HepG2 (cell line): ENCODE measurements around the gene FSD1. TPM values are rescaled to one million over a fixed set of nuclear protein-coding genes. Genes with fewer than 3 reads are reported as not detected.

Experiments used
- ARID3A ChIP-seq: IDR thresholded peaks from 2 replicates; pipeline ENCODE4 v1.6.1; 2012; ENCODE audit warnings: low read depth, low read length, improper control_type of control experiment
- BHLHE40 ChIP-seq: IDR thresholded peaks from 2 replicates; pipeline ENCODE4 v1.6.1; 2011; ENCODE audit warnings: low read length, improper control_type of control experiment
- CENPBD1 ChIP-seq: sonication (generic); formaldehyde crosslinking; IDR thresholded peaks from 2 replicates; pipeline ENCODE4 v1.8.0; 2022; ENCODE audit warnings: missing genetic modification reagents, low read depth, mild to moderate bottlenecking, borderline replicate concordance
- HIVEP1 ChIP-seq: sonication (generic); formaldehyde crosslinking; IDR thresholded peaks from 2 replicates; pipeline ENCODE4 v1.4.0; 2020; ENCODE audit warnings: mild to moderate bottlenecking, missing genetic modification reagents
- HOXD1 ChIP-seq: sonication (generic); formaldehyde crosslinking; IDR thresholded peaks from 2 replicates; pipeline ENCODE4 v1.5.0; 2020; ENCODE audit warnings: missing genetic modification reagents
- KDM3A ChIP-seq: IDR thresholded peaks from 2 replicates; pipeline ENCODE4 v1.6.1; 2018; ENCODE audit warnings: low read depth, missing compliant biosample characterization
- MAFK ChIP-seq, 2 experiments: IDR thresholded peaks in 1 of 2; conservative IDR thresholded peaks in 1 of 2; 2 replicates each; pipeline ENCODE4 v1.6.1; 2011; ENCODE audit warnings: improper control_type of control experiment in 2 of 2, low read length in 2 of 2
- MATR3 ChIP-seq: sonication (generic); formaldehyde crosslinking; IDR thresholded peaks from 2 replicates; pipeline ENCODE4 v1.4.0; 2020; ENCODE audit warnings: missing genetic modification reagents
- MXD4 ChIP-seq: IDR thresholded peaks from 2 replicates; pipeline ENCODE4 v1.6.1; 2016; ENCODE audit warnings: mild to moderate bottlenecking, missing biosample characterization, missing genetic modification reagents
- MYC ChIP-seq: sonication (generic); formaldehyde crosslinking; IDR thresholded peaks from 2 replicates; pipeline ENCODE4 v1.9.0; 2021; ENCODE audit warnings: missing genetic modification reagents, borderline replicate concordance
- PATZ1 ChIP-seq: sonication (generic); formaldehyde crosslinking; IDR thresholded peaks from 2 replicates; pipeline ENCODE4 v1.4.0; 2020; ENCODE audit warnings: missing genetic modification reagents
- SMAD9 ChIP-seq: sonication (generic); formaldehyde crosslinking; IDR thresholded peaks from 2 replicates; pipeline ENCODE4 v1.5.1; 2020; ENCODE audit warnings: mild to moderate bottlenecking, missing genetic modification reagents
- TFAP4 ChIP-seq: sonication (generic); IDR thresholded peaks from 2 replicates; pipeline ENCODE4 v1.6.1; 2016; ENCODE audit warnings: low read depth, borderline replicate concordance
- TRIM22 ChIP-seq: fragments of 450-650 bp; IDR thresholded peaks from 2 replicates; pipeline ENCODE4 v1.6.1; 2017
- ZFP90 ChIP-seq: sonication (generic); formaldehyde crosslinking; IDR thresholded peaks from 2 replicates; pipeline ENCODE4 v1.8.0; 2022; ENCODE audit warnings: missing genetic modification reagents, mild to moderate bottlenecking, inconsistent platforms, borderline replicate concordance
- ZNF136 ChIP-seq: sonication (generic); formaldehyde crosslinking; IDR thresholded peaks from 2 replicates; pipeline ENCODE4 v1.8.1; 2022; ENCODE audit warnings: low read depth, mild to moderate bottlenecking, moderate library complexity, missing genetic modification reagents
- ZNF292 ChIP-seq: sonication (generic); formaldehyde crosslinking; IDR thresholded peaks from 2 replicates; pipeline ENCODE4 v1.8.1; 2022; ENCODE audit warnings: mild to moderate bottlenecking, low read depth, missing genetic modification reagents, borderline replicate concordance
- ZNF335 ChIP-seq: sonication (generic); formaldehyde crosslinking; IDR thresholded peaks from 2 replicates; pipeline ENCODE4 v1.4.0; 2020; ENCODE audit warnings: missing genetic modification reagents
- ZNF362 ChIP-seq: sonication (generic); formaldehyde crosslinking; IDR thresholded peaks from 2 replicates; pipeline ENCODE4 v1.4.0; 2020; ENCODE audit warnings: missing genetic modification reagents, mild to moderate bottlenecking, borderline replicate concordance
- ZNF740 ChIP-seq: sonication (generic); formaldehyde crosslinking; IDR thresholded peaks from 2 replicates; pipeline ENCODE4 v1.4.0; 2020; ENCODE audit warnings: missing genetic modification reagents
- ZNF83 ChIP-seq: sonication (generic); formaldehyde crosslinking; IDR thresholded peaks from 2 replicates; pipeline ENCODE4 v1.4.0; 2020; ENCODE audit warnings: missing genetic modification reagents, mild to moderate bottlenecking, borderline replicate concordance
- ZNF878 ChIP-seq: sonication (generic); formaldehyde crosslinking; IDR thresholded peaks from 2 replicates; pipeline ENCODE4 v1.8.1; 2023; ENCODE audit warnings: mild to moderate bottlenecking, missing genetic modification reagents, moderate library complexity
- polyA plus RNA-seq, 8 experiments: library from polyadenylated mRNA; depleted of rRNA in 3 of 8; stranded (reverse) in 7 of 8; unstranded in 1 of 8; fragments of >200 nt; fragmentation: Illumina TruSeq in 4 of 8; extraction: Trizol in 4 of 8; gene quantifications; 2 replicates each; pipeline versions ENCODE4 v1.2.1 to v1.2.3, GENCODE V29; 2011 to 2016; ENCODE audit warnings: low read depth in 4 of 8, missing spikeins in 1 of 8, mixed read lengths in 1 of 8; ENCODE audit not compliant: insufficient read depth in 1 of 8
- total RNA-seq, 5 experiments: library from RNA; depleted of rRNA; stranded (reverse); fragments of >200 nt; fragmentation: Illumina TruSeq; extraction: Trizol; gene quantifications; 2 replicates each; pipeline ENCODE4 v1.2.3, GENCODE V29; 2016; ENCODE audit warnings: low read depth in 1 of 5

The FSD1 gene
- total and polyA plus RNA-seq, 2 of the 13 experiments (the other 11 are each of a cell fraction or from before 2014, with no cell fraction given), result 0.29 to 0.66 TPM

- TF ChIP-seq TRIM22 (no peak), HOXD1 (CRISPR knock-in tag) (no peak), MXD4 (CRISPR knock-in tag) (no peak; the same call in 1 of the 2 replicates), PATZ1 (CRISPR knock-in tag) (peak; percentile 92), HIVEP1 (CRISPR knock-in tag) (0 out of 2 replicates have a peak, but pooled peaks have one; percentile 22), KDM3A (CRISPR knock-in tag) (0 out of 2 replicates have a peak, but pooled peaks have one; percentile 52), MYC (peak; percentile 29; the same call in 1 of the 2 replicates), TFAP4 (peak; percentile 86; the same call in 1 of the 2 replicates), ZNF878 (CRISPR knock-in tag) (0 out of 2 replicates have a peak, but pooled peaks have one; percentile 30), ZNF83 (no peak), ZFP90 (CRISPR knock-in tag) (0 out of 2 replicates have a peak, but pooled peaks have one; percentile 56), ZNF740 (CRISPR knock-in tag) (no peak), ZNF136 (0 out of 2 replicates have a peak, but pooled peaks have one; percentile 25), SMAD9 (CRISPR knock-in tag) (no peak), ARID3A (no peak; the same call in 1 of the 2 replicates), BHLHE40 (0 out of 2 replicates have a peak, but pooled peaks have one; percentile 29), MAFK (conservative IDR thresholded peaks at IDR 0.05 in 1 of 2, IDR thresholded peaks at IDR 0.05 in 1 of 2; ENCODE audit: low read length in 2 of 2) (no peak), ZNF335 (0 out of 2 replicates have a peak, but pooled peaks have one; percentile 22), CENPBD1 (CRISPR knock-in tag) (no peak), ZNF292 (CRISPR knock-in tag) (peak; percentile 70; the same call in 1 of the 2 replicates), MATR3 (no peak), ZNF362 (CRISPR knock-in tag) (no peak)
These were observed 33.6 kb downstream of the FSD1 start (continued) for GRCh38 chr19:4337906-4338440.
